Effector memory CD8-positive, alpha-beta T cell (primary cell): Measurements from ENCODE around the gene B3GAT3.
"Not testable (repeated sequence)": the region's sequence is repeated elsewhere in the genome, so short reads cannot be mapped to it uniquely, and the experiment has no call there.

Experiments used
- ATAC-seq: fragments of 150-1000 bp; cut with Tn5 transposase; replicated peaks from 2 replicates; pipeline ENCODE4 v1.10.0; 2021; ENCODE audit warnings: mild to moderate bottlenecking, moderate library complexity
- DNase-seq, 3 experiments: peaks; one replicate each; pipeline ENCODE4 v3.0.0; 2021
- H3K27ac Mint-ChIP-seq, 2 donors: one replicate each; pipeline ENCODE4 v1.8.0; 2022; ENCODE audit warnings: mild to moderate bottlenecking in 2 of 2, mixed read lengths in 2 of 2, moderate library complexity in 2 of 2
- H3K27me3 Mint-ChIP-seq, 2 donors: one replicate each; pipeline ENCODE4 v1.8.0; 2022; ENCODE audit warnings: mixed read lengths in 2 of 2
- H3K36me3 Mint-ChIP-seq: one replicate; pipeline ENCODE4 v1.8.0; 2022; ENCODE audit warnings: mild to moderate bottlenecking, moderate library complexity, mixed read lengths; ENCODE audit not compliant: insufficient read depth
- H3K4me1 Mint-ChIP-seq, 2 donors: one replicate each; pipeline ENCODE4 v1.8.0; 2022; ENCODE audit warnings: low read depth in 2 of 2, mixed read lengths in 2 of 2
- H3K4me3 Mint-ChIP-seq, 2 donors: one replicate each; pipeline ENCODE4 v1.8.0; 2022; ENCODE audit warnings: mild to moderate bottlenecking in 2 of 2, mixed read lengths in 2 of 2, moderate library complexity in 2 of 2
- H3K9me3 Mint-ChIP-seq, 2 donors: one replicate each; pipeline ENCODE4 v1.8.0; 2022; ENCODE audit warnings: mixed read lengths in 2 of 2

Gene B3GAT3

GRCh38 chr11:62650283-62650682 lies 28.5 kb upstream of the B3GAT3 start:
- not testable (repeated sequence) for DNase-seq, H3K27me3 Mint-ChIP-seq, H3K4me3 Mint-ChIP-seq, ATAC-seq, H3K9me3 Mint-ChIP-seq
- H3K36me3 Mint-ChIP-seq, result peaks cover 43% of the 10 kb centered on the region
- H3K4me1 Mint-ChIP-seq, result peaks cover 17 to 25% of the 10 kb centered on the region in 2 donors
- H3K27ac Mint-ChIP-seq, result peak overlapping the region in 1 of 2 donors; percentile 49

- peaks cover 21 to 29% of the 10 kb centered on the region in 2 donors for H3K4me1 Mint-ChIP-seq
- DNase-seq (no peak), ATAC-seq (no peak)
- H3K36me3 Mint-ChIP-seq, result peaks cover 43% of the 10 kb centered on the region
- no peaks in the 10 kb centered on the region for H3K27me3 Mint-ChIP-seq
- H3K9me3 Mint-ChIP-seq, result no peaks in the 10 kb centered on the region
- no peak overlapping the region for H3K27ac Mint-ChIP-seq
- no peak overlapping the region for H3K4me3 Mint-ChIP-seq
Observed at GRCh38 chr11:62649486-62649885, 27.7 kb upstream of the B3GAT3 start.

- no peaks in the 10 kb centered on the region for H3K9me3 Mint-ChIP-seq
- H3K4me1 Mint-ChIP-seq, result peaks cover 21 to 29% of the 10 kb centered on the region in 2 donors
- no peak overlapping the region for H3K4me3 Mint-ChIP-seq
- H3K36me3 Mint-ChIP-seq, result peaks cover 41% of the 10 kb centered on the region
- no peak overlapping the region for H3K27ac Mint-ChIP-seq
- H3K27me3 Mint-ChIP-seq, result no peaks in the 10 kb centered on the region
- ATAC-seq (no peak), DNase-seq (no peak)
Observed at GRCh38 chr11:62648967-62649364, 27.2 kb upstream of the B3GAT3 start.

GRCh38 chr11:62648185-62648966 lies 26.6 kb upstream of the B3GAT3 start:
- Mint-ChIP-seq H3K27ac (no peak overlapping the region), H3K4me3 (no peak overlapping the region), H3K27me3 (no peaks in the 10 kb centered on the region), H3K4me1 (peaks cover 18 to 27% of the 10 kb centered on the region in 2 donors), H3K36me3 (peaks cover 38% of the 10 kb centered on the region), H3K9me3 (no peaks in the 10 kb centered on the region)
- DNase-seq (no peak), ATAC-seq (no peak)

- Mint-ChIP-seq H3K4me1 (peaks cover 14 to 24% of the 10 kb centered on the region in 2 donors), H3K36me3 (peaks cover 36% of the 10 kb centered on the region), H3K9me3 (no peaks in the 10 kb centered on the region), H3K4me3 (no peak overlapping the region), H3K27me3 (no peaks in the 10 kb centered on the region), H3K27ac (no peak overlapping the region)
- ATAC-seq, result no peak
- DNase-seq, result no peak
Observed at GRCh38 chr11:62647609-62648005, 25.8 kb upstream of the B3GAT3 start.

GRCh38 chr11:62646825-62647608 lies 25.2 kb upstream of the B3GAT3 start:
- H3K36me3 Mint-ChIP-seq, result peaks cover 36% of the 10 kb centered on the region
- DNase-seq (no peak), ATAC-seq (no peak)
- peak overlapping the region; percentile 86 to 93 for H3K4me3 Mint-ChIP-seq
- peaks cover 9 to 19% of the 10 kb centered on the region in 2 donors for H3K4me1 Mint-ChIP-seq
- peak overlapping the region; percentile 86 to 96 for H3K27ac Mint-ChIP-seq
- H3K9me3 Mint-ChIP-seq, result no peaks in the 10 kb centered on the region
- no peaks in the 10 kb centered on the region for H3K27me3 Mint-ChIP-seq

- peak; percentile 98 for ATAC-seq
- Mint-ChIP-seq H3K4me3 (peak within 1 kb of the TSS; percentile 86 to 93), H3K4me1 (peaks cover 9 to 17% of the 10 kb centered on the region in 2 donors), H3K27me3 (no peaks in the 10 kb centered on the region), H3K9me3 (no peaks in the 10 kb centered on the region), H3K36me3 (peaks cover 35% of the 10 kb centered on the region), H3K27ac (peak within 1 kb of the TSS; percentile 86 to 96)
- DNase-seq, result peak; percentile 96 to 98 (median 96)
Observed at GRCh38 chr11:62645946-62646824, 24.4 kb upstream of the B3GAT3 start, which contains the start of gene GANAB. Gene GANAB (minus strand): TSS chr11:62646613. CDS start chr11:62646599, 14 bp downstream.

- no peak for DNase-seq
- H3K9me3 Mint-ChIP-seq, result no peaks in the 10 kb centered on the region
Observed at GRCh38 chr11:62645671-62645945, 23.8 kb upstream of the B3GAT3 start.

GRCh38 chr11:62644220-62644619 lies 22.4 kb upstream of the B3GAT3 start:
- Mint-ChIP-seq H3K36me3 (peaks cover 43% of the 10 kb centered on the region), H3K27ac (peak overlapping the region; percentile 12 to 87)

More at GRCh38 chr11:62645671-62645945, 23.8 kb upstream of the B3GAT3 start:
- no peaks in the 10 kb centered on the region for H3K27me3 Mint-ChIP-seq
- H3K27ac Mint-ChIP-seq, result peak overlapping the region; percentile 86 to 96
- H3K4me3 Mint-ChIP-seq, result peak overlapping the region; percentile 86 to 93
- H3K4me1 Mint-ChIP-seq, result peaks cover 9 to 15% of the 10 kb centered on the region in 2 donors
- no peak for ATAC-seq
- peaks cover 35% of the 10 kb centered on the region for H3K36me3 Mint-ChIP-seq

GRCh38 chr11:62632492-62632891 lies 10.7 kb upstream of the B3GAT3 start:
- peaks cover 1 to 12% of the 10 kb centered on the region in 2 donors for H3K4me1 Mint-ChIP-seq
- no peak overlapping the region for H3K4me3 Mint-ChIP-seq
- H3K36me3 Mint-ChIP-seq, result peaks cover 92% of the 10 kb centered on the region
- DNase-seq (no peak), ATAC-seq (no peak)
- no peaks in the 10 kb centered on the region for H3K9me3 Mint-ChIP-seq
- H3K27me3 Mint-ChIP-seq, result no peaks in the 10 kb centered on the region
- peak overlapping the region; percentile 50 to 52 for H3K27ac Mint-ChIP-seq

More at GRCh38 chr11:62644220-62644619, 22.4 kb upstream of the B3GAT3 start:
- DNase-seq (no peak), ATAC-seq (no peak)
- Mint-ChIP-seq H3K9me3 (no peaks in the 10 kb centered on the region), H3K4me1 (peaks cover 16 to 18% of the 10 kb centered on the region in 2 donors), H3K27me3 (no peaks in the 10 kb centered on the region), H3K4me3 (peak overlapping the region in 1 of 2 donors; percentile 43)

GRCh38 chr11:62627713-62628112 lies 5.9 kb upstream of the B3GAT3 start:
- no peak overlapping the region for H3K27ac Mint-ChIP-seq
- no peak for ATAC-seq
- peaks cover 59% of the 10 kb centered on the region for H3K36me3 Mint-ChIP-seq
- no peaks in the 10 kb centered on the region for H3K9me3 Mint-ChIP-seq
- no peaks in the 10 kb centered on the region for H3K27me3 Mint-ChIP-seq
- H3K4me3 Mint-ChIP-seq, result no peak overlapping the region
- no peak for DNase-seq
- H3K4me1 Mint-ChIP-seq, result no peaks in the 10 kb centered on the region

- Mint-ChIP-seq H3K27ac (peak overlapping the region; percentile 92 to 97), H3K4me3 (peak overlapping the region; percentile 80 to 91), H3K9me3 (no peaks in the 10 kb centered on the region), H3K27me3 (no peaks in the 10 kb centered on the region), H3K36me3 (peaks cover 39% of the 10 kb centered on the region), H3K4me1 (peaks cover 18 to 20% of the 10 kb centered on the region in 2 donors)
- DNase-seq (no peak), ATAC-seq (no peak)
Observed at GRCh38 chr11:62622476-62623089, 797 bp upstream of the B3GAT3 start.
